K562 (cell line): ENCODE measurements around the gene CD24. TPM values are rescaled to one million over a fixed set of nuclear protein-coding genes. Genes with fewer than 3 reads are reported as not detected.
A peak's percentile ranks its signal among the peaks of the same experiment; 100 is the strongest.

Experiments
- ATAC-seq: fragments of 200-7000 bp; cut with Tn5 transposase; 3 replicates; pipeline ENCODE4 v1.9.1; 2020; ENCODE audit warnings: moderate library complexity
- BruUV-seq: library from RNA; stranded (reverse); fragments of 400-500 nt; replicated peaks from 2 replicates; lab custom pipeline; 2021; lab: Mats Ljungman, UMichigan
- CTCF ChIA-PET: fragments of 300-600 bp; formaldehyde crosslinking; extraction: SDS; loops from one replicate; lab custom pipeline; 2021; ENCODE audit warnings: low intra/inter-chr PET ratio; lab: Yijun Ruan, JAX
- POLR2A ChIA-PET: fragments of 300-600, 350-650 bp; sonication (Branson Sonifier 250); formaldehyde crosslinking; extraction: SDS; loops from one replicate; lab custom pipeline; 2021; ENCODE audit warnings: antibody characterized with exemption, inconsistent platforms; lab: Yijun Ruan, JAX
- DNase-seq, 4 experiments: peaks; one replicate each; pipeline versions ENCODE4 v3.0.0 to v3.0.0-alpha.2; 2011 to 2018; ENCODE audit warnings: low spot score in 3 of 4, mixed read lengths in 3 of 4; ENCODE audit errors: extremely low read depth in 1 of 4
- FAIRE-seq: peaks from 2 replicates; lab custom pipeline; 2011; peaks lifted over from hg19 to GRCh38; lab: Jason Lieb, UNC
- H2AFZ ChIP-seq: 2 replicates; pipeline ENCODE4 v1.6.0; 2011; ENCODE audit warnings: low read depth, low read length, control low read depth, inconsistent platforms
- H3K27ac ChIP-seq: fragments of 200-600 bp; 3 replicates; pipeline ENCODE4 v1.8.0; 2011; ENCODE audit warnings: low read depth, mild to moderate bottlenecking, control low read depth, inconsistent platforms, low read length, moderate library complexity, mixed read lengths; ENCODE audit errors: extremely low read depth
- H3K27me3 ChIP-seq, 2 experiments: fragments of 300-600 bp in 1 of 2; 2 replicates in 1 of 2; 3 replicates in 1 of 2; pipeline versions ENCODE4 v1.6.0 to v1.8.0; 2011; ENCODE audit warnings: inconsistent platforms in 2 of 2, low read length in 2 of 2, mild to moderate bottlenecking in 1 of 2, mixed read lengths in 1 of 2, moderate library complexity in 1 of 2; ENCODE audit not compliant: control insufficient read depth in 2 of 2, insufficient read depth in 2 of 2
- H3K36me3 ChIP-seq: fragments of 300-600 bp; 3 replicates; pipeline ENCODE4 v1.8.0; 2011; ENCODE audit warnings: mild to moderate bottlenecking, low read length, inconsistent platforms; ENCODE audit not compliant: control insufficient read depth, insufficient read depth
- H3K4me1 ChIP-seq, 2 experiments: fragments of 200-600 bp in 1 of 2; replicated peaks in 1 of 2; 2 replicates in 1 of 2; 3 replicates in 1 of 2; pipeline versions ENCODE4 v1.5.1 to v1.8.0; 2011; ENCODE audit warnings: inconsistent platforms in 2 of 2, low read length in 2 of 2, mild to moderate bottlenecking in 1 of 2, mixed read lengths in 1 of 2, moderate library complexity in 1 of 2; ENCODE audit not compliant: control insufficient read depth in 2 of 2, insufficient read depth in 2 of 2
- H3K4me2 ChIP-seq: 2 replicates; pipeline ENCODE4 v1.6.1; 2011; ENCODE audit warnings: low read length, control low read depth, inconsistent platforms, mixed read lengths; ENCODE audit not compliant: insufficient read depth
- H3K4me3 ChIP-seq: fragments of 200-600 bp; sonication (generic), shearing (Covaris generic); 2 replicates; pipeline ENCODE4 v1.5.1; 2016; ENCODE audit warnings: control low read depth, inconsistent platforms
- H3K79me2 ChIP-seq: fragments of 200-600 bp; 3 replicates; pipeline ENCODE4 v1.8.0; 2011; ENCODE audit warnings: low read length, inconsistent platforms; ENCODE audit not compliant: control insufficient read depth, insufficient read depth
- H3K9ac ChIP-seq, 2 experiments: 2 replicates each; pipeline versions ENCODE4 v1.6.0 to v1.6.1; 2011; ENCODE audit warnings: low read depth in 2 of 2, low read length in 2 of 2, control low read depth in 1 of 2, inconsistent platforms in 1 of 2, mild to moderate bottlenecking in 1 of 2, mixed read lengths in 1 of 2; ENCODE audit not compliant: insufficient read depth in 1 of 2
- H3K9me1 ChIP-seq: one replicate; pipeline ENCODE4 v1.6.0; 2011; ENCODE audit warnings: inconsistent platforms, mild to moderate bottlenecking, low read length, moderate library complexity; ENCODE audit not compliant: control insufficient read depth, insufficient read depth
- H3K9me3 ChIP-seq: replicated peaks from 2 replicates; pipeline ENCODE4 v1.5.1; 2011; ENCODE audit warnings: low read depth, low read length, inconsistent platforms; ENCODE audit not compliant: control insufficient read depth, insufficient read depth
- H4K20me1 ChIP-seq: replicated peaks from 2 replicates; pipeline ENCODE4 v1.6.1; 2011; ENCODE audit warnings: low read length, inconsistent platforms, mixed read lengths; ENCODE audit not compliant: control insufficient read depth, insufficient read depth
- PCBP2 ChIP-seq: fragments of 200-400 bp; formaldehyde crosslinking; IDR thresholded peaks from 2 replicates; pipeline ENCODE4 v1.6.1; 2018; ENCODE audit warnings: low read length, low read depth, mild to moderate bottlenecking, moderate library complexity; ENCODE audit not compliant: poor library complexity, severe bottlenecking
- PHB ChIP-seq: fragments of 250-450 bp; sonication (Bioruptor Pico); IDR thresholded peaks from 2 replicates; pipeline ENCODE4 v1.5.0; 2021
- SPI1 ChIP-seq: IDR thresholded peaks from 2 replicates; pipeline ENCODE4 v1.6.1; 2011; ENCODE audit warnings: low read depth, low read length, control low read depth, borderline replicate concordance
- WGBS: fragments of 100-300 bp; shearing (Covaris generic); methylation state at CpG from one replicate; pipeline ENCODE4 v1.1.6; 2016; ENCODE audit warnings: low coverage, mixed read lengths; ENCODE audit not compliant: insufficient coverage; ENCODE audit errors: missing lambda C conversion rate; 5-methylcytosine and 5-hydroxymethylcytosine counted together
- in situ Hi-C: fragments of 300-500 bp; cut with MboI; formaldehyde crosslinking; loops from 4 replicates; pipeline ENCODE4 v1.15.0; 2018; ENCODE audit warnings: inconsistent platforms, mixed read lengths
- intact Hi-C: fragments of 100-400 bp; cut with micrococcal nuclease; formaldehyde crosslinking; loops from 2 replicates; pipeline ENCODE4 v1.14.2; 2022
- polyA plus RNA-seq, 8 experiments: library from polyadenylated mRNA; depleted of rRNA in 4 of 8; stranded (reverse) in 5 of 8; unstranded in 3 of 8; fragments of >200 nt; fragmentation: Nextera tagmentation in 2 of 8; fragmentation: Illumina TruSeq in 1 of 8; extraction: Ambion mirVana in 2 of 8; extraction: Trizol in 1 of 8; gene quantifications; 2 replicates each; pipeline versions ENCODE4 v1.2.1 to v1.2.3, GENCODE V29; 2011 to 2014; ENCODE audit warnings: inconsistent platforms in 1 of 8, missing spikeins in 1 of 8
- total RNA-seq, 7 experiments: library from RNA; depleted of rRNA in 6 of 7; stranded (reverse); fragments of >200 nt in 6 of 7; fragmentation: Illumina TruSeq in 2 of 7; extraction: Trizol in 2 of 7; gene quantifications; 2 replicates each; pipeline versions ENCODE4 v1.2.1 to v1.2.3, GENCODE V29; 2011 to 2021; ENCODE audit warnings: low replicate concordance in 1 of 7
- TF ChIP-seq, protein P1 (sequence below), 2 experiments: IDR thresholded peaks; 2 replicates each; pipeline ENCODE4 v1.6.1; 2011; ENCODE audit warnings: borderline replicate concordance in 1 of 2, control low read depth in 1 of 2, low read depth in 1 of 2, low read length in 1 of 2, mild to moderate bottlenecking in 1 of 2, mixed read lengths in 1 of 2, moderate library complexity in 1 of 2; ENCODE audit not compliant: insufficient read depth in 1 of 2, insufficient read length in 1 of 2, poor library complexity in 1 of 2, severe bottlenecking in 1 of 2; ENCODE audit errors: extremely low read depth in 1 of 2

Gene CD24
- total and polyA plus RNA-seq, 9 of the 15 experiments (the other 6 are each of a cell fraction or from before 2014, with no cell fraction given): 8.8 to 155 (median 27.1) TPM

GRCh38 chr6:106939848-106940247 lies 34.7 kb downstream of the CD24 start:
- TF ChIP-seq PHB (CRISPR knock-in tag) (no peak), SPI1 (peak; percentile 84; the same call in 1 of the 2 replicates), PCBP2 (no peak)
- TF ChIP-seq, protein P1, sequence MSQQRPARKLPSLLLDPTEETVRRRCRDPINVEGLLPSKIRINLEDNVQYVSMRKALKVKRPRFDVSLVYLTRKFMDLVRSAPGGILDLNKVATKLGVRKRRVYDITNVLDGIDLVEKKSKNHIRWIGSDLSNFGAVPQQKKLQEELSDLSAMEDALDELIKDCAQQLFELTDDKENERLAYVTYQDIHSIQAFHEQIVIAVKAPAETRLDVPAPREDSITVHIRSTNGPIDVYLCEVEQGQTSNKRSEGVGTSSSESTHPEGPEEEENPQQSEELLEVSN (IDR thresholded peaks at IDR 0.05; ENCODE audit: borderline replicate concordance in 1 of 2, extremely low read depth in 1 of 2, insufficient read depth in 1 of 2, insufficient read length in 1 of 2, low read depth in 1 of 2, low read length in 1 of 2, poor library complexity in 1 of 2, severe bottlenecking in 1 of 2): no peak
- DNase-seq (no peak), FAIRE-seq (no peak), ATAC-seq (no peak)
- Histone ChIP-seq H3K27ac (no peak overlapping the region), H3K9me3 (no peaks in the 10 kb centered on the region), H3K79me2 (no peaks in the 10 kb centered on the region), H3K9ac (peak overlapping the region in 1 of 2 experiments; percentile 54; a peak in 1 of 4 replicates), H3K9me1 (no peaks in the 10 kb centered on the region), H3K27me3 (no peaks in the 10 kb centered on the region), H4K20me1 (no peaks in the 10 kb centered on the region), H3K4me1 (no peaks in the 10 kb centered on the region; a peak in 2 of 5 replicates), H2AFZ (peak overlapping the region; percentile 62; the same call in 1 of the 2 replicates), H3K4me3 (no peak overlapping the region), H3K4me2 (no peak overlapping the region), H3K36me3 (no peaks in the 10 kb centered on the region)
- ChIA-PET POLR2A (no interaction called here), CTCF (no interaction called here)
- in situ Hi-C loops: no loop called here
- intact Hi-C loops: no loop called here
- 28% methylated on average over 8 of the region's 9 CpGs for WGBS
- no TSS peak for BruUV-seq
